Keratinocyte (primary cell): Measurements from ENCODE around the gene ELMO2.

ENCODE experiments used
- CTCF ChIP-seq, 3 experiments: IDR thresholded peaks in 1 of 3; conservative IDR thresholded peaks in 1 of 3; optimal IDR thresholded peaks in 1 of 3; 2 replicates in 2 of 3; 3 replicates in 1 of 3; pipeline versions ENCODE3 to v1.5.1; 2011; ENCODE audit warnings: low read length in 3 of 3, mild to moderate bottlenecking in 3 of 3, moderate library complexity in 2 of 3, control low read depth in 1 of 3, inconsistent platforms in 1 of 3; ENCODE audit not compliant: insufficient read depth in 2 of 3; ENCODE audit errors: extremely low read depth in 1 of 3
- EZH2 ChIP-seq: IDR thresholded peaks from one replicate; pipeline ENCODE4 v1.6.1; 2012; ENCODE audit warnings: inconsistent platforms, mild to moderate bottlenecking, low read length, moderate library complexity

- TF ChIP-seq EZH2 = no peak
- TF ChIP-seq CTCF (optimal IDR thresholded peaks at IDR 0.05 in 1 of 3, IDR thresholded peaks at IDR 0.05 in 1 of 3, conservative IDR thresholded peaks at IDR 0.05 in 1 of 3; ENCODE audit: extremely low read depth in 1 of 3, insufficient read depth in 2 of 3, low read length in 3 of 3) = no peak
Measured at GRCh38 chr20:46420878-46421277, 14.5 kb upstream of the ELMO2 start.
